Stimulated activated naive CD8-positive, alpha-beta T cell treated with anti-CD3 and anti-CD28 coated beads, Interleukin-15, amount 100 ng/mL, for 72 hours (primary cell): ENCODE results near the gene IQSEC1.

Experiments
- ATAC-seq: fragments of 150-1000 bp; cut with Tn5 transposase; 2 replicates; pipeline ENCODE4 v1.10.0; 2021; ENCODE audit warnings: mild to moderate bottlenecking, moderate library complexity
- DNase-seq, 2 donors: peaks; one replicate each; pipeline ENCODE4 v3.0.0; 2021 to 2022
- H3K27ac Mint-ChIP-seq, 2 donors: one replicate each; pipeline ENCODE4 v1.8.0; 2022; ENCODE audit warnings: mild to moderate bottlenecking in 2 of 2, mixed read lengths in 2 of 2, moderate library complexity in 2 of 2
- H3K27me3 Mint-ChIP-seq: one replicate; pipeline ENCODE4 v1.8.0; 2022; ENCODE audit warnings: mixed read lengths
- H3K4me1 Mint-ChIP-seq: one replicate; pipeline ENCODE4 v1.8.0; 2022; ENCODE audit warnings: mild to moderate bottlenecking, mixed read lengths
- H3K4me3 Mint-ChIP-seq, 2 donors: one replicate each; pipeline ENCODE4 v1.8.0; 2022; ENCODE audit warnings: mild to moderate bottlenecking in 2 of 2, mixed read lengths in 2 of 2, moderate library complexity in 1 of 2
- H3K9me3 Mint-ChIP-seq, 2 donors: one replicate each; pipeline ENCODE4 v1.8.0; 2022; ENCODE audit warnings: mixed read lengths in 2 of 2

The IQSEC1 gene

DNA sequence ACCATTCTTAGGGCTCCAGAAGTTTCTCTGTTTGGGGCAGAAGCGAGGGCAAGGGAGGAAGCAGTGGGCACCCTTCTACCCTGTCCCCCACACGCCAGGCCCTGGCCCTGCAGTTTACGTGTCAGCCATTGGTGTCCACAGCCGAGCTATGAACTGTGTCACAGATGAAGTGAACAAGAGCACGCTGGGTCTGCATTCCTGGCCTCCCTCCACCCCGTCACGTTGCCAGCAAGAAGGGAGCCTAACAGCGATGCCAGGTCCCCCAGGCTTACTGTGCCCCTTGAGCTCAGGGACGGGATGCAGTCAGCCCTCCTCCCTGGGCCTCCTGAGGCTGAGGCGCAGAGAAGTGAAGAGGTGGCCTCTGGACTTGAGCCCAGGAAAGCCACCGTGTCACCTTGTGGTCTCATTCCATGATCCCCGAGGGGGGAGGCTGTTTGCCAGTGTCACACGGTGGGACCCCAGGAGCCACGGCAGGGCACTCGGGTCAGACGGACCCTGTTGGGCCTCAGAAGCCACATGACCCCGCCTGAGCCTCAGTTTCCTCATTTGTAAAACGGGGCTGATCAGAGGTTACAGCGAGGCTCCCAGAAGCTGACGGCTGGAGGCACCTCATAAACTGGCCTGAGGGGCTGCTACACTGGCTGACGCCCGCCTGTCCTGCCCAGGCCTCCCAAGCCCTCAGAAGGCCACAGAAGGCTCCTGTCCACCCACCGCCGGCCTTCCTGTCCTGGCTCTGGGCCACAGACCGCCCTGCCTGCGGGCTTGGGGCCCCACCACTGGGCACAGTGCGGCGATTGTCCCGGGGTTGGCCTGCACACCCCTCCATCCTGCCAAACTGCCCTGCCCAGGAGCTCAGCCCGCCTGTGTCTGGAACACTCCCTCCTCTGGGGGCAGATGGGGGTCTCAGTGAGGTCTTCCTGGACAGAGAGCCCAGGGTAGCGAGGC lies 18.6 kb downstream of the IQSEC1 start:
- Mint-ChIP-seq H3K27ac (no peak overlapping the region), H3K27me3 (no peaks in the 10 kb centered on the region), H3K4me3 (no peak overlapping the region), H3K9me3 (no peaks in the 10 kb centered on the region), H3K4me1 (peaks cover 6% of the 10 kb centered on the region)
- ATAC-seq (peak; percentile 18), DNase-seq (no peak)

DNA sequence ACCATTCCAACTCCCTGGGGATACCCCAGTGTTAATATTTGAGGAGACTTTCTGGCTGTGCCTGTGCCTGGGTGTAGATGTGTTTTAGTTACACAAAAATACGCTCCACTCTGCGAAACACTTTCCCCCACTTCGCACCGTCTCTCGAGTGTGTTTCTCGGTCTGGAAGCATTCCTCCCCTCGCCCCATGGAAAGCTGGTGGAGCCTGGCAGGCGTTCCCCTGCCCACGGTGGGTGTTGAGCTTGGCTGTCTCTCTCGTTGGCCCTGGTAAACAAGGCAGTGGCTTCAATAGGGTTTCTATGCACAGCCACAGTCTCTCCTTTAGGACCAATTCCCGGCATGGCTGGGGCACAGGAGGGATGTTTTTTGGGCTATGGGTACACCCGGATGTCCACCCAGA lies 19.3 kb downstream of the IQSEC1 start:
- no peak overlapping the region for H3K4me3 Mint-ChIP-seq
- peaks cover 9% of the 10 kb centered on the region for H3K4me1 Mint-ChIP-seq
- ATAC-seq (no peak), DNase-seq (no peak)
- H3K9me3 Mint-ChIP-seq: no peaks in the 10 kb centered on the region
- no peaks in the 10 kb centered on the region for H3K27me3 Mint-ChIP-seq
- H3K27ac Mint-ChIP-seq: no peak overlapping the region

GRCh38 chr3:13053420-13053819 lies 19.8 kb downstream of the IQSEC1 start:
- ATAC-seq: no peak
- no peak for DNase-seq
- Mint-ChIP-seq H3K9me3 (no peaks in the 10 kb centered on the region), H3K27me3 (no peaks in the 10 kb centered on the region), H3K27ac (peak overlapping the region in 1 of 2 donors; percentile 70), H3K4me3 (no peak overlapping the region), H3K4me1 (peaks cover 14% of the 10 kb centered on the region)

DNA sequence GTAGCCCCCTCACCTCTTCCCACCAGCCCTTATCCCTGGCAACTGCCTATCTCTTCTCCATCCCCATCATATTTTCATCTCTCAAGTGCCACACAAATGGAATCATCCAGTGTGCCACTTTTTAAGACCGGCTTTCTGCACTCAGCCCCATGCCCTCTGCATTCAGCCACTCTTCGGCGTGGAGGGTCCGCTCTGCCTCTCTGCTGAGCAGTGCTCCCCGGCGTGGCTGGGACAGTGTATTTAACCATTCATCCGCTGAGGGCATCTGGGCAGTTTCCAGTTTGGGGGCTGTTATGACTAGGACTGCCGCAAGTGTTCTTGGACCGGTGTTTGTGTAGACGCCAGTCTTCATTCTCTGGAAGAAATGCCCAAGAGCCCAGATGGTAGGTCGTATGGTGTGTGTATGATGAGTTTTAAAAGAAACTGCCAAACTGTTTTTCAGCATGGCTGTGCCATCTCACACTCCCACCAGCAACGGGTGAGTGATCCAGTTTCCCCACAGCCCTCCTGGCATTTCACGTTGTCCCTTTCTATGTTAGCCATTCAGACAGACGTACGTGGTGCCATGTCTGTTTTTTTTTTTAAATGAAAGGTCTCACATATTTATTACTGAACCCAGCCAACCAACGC lies 20.9 kb downstream of the IQSEC1 start:
- Mint-ChIP-seq H3K9me3 (no peaks in the 10 kb centered on the region), H3K27ac (no peak overlapping the region), H3K27me3 (no peaks in the 10 kb centered on the region), H3K4me1 (peaks cover 14% of the 10 kb centered on the region), H3K4me3 (no peak overlapping the region)
- DNase-seq: no peak
- no peak for ATAC-seq

DNA sequence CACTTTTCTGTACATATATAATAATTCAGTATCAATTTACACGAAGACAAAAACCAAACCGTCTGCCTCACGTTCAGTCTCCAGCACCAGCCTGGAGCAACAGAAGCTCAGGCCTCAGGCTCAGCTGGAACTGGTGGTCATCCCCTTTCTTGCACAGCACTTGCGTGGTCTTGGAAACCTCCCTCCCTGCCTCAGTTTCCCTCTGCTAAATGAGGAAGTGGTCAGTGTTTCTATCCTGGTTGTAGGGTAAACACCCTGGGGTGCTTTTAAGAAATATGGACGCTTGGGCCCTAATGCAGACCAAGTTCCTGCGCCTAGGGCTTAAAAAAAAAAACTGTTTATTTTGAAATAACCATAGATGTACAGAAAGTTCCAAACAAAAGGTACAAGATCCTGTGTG lies 21.6 kb downstream of the IQSEC1 start:
- Mint-ChIP-seq H3K9me3 (no peaks in the 10 kb centered on the region), H3K4me1 (peaks cover 18% of the 10 kb centered on the region), H3K4me3 (no peak overlapping the region), H3K27me3 (no peaks in the 10 kb centered on the region), H3K27ac (no peak overlapping the region)
- DNase-seq: no peak
- no peak for ATAC-seq

DNA sequence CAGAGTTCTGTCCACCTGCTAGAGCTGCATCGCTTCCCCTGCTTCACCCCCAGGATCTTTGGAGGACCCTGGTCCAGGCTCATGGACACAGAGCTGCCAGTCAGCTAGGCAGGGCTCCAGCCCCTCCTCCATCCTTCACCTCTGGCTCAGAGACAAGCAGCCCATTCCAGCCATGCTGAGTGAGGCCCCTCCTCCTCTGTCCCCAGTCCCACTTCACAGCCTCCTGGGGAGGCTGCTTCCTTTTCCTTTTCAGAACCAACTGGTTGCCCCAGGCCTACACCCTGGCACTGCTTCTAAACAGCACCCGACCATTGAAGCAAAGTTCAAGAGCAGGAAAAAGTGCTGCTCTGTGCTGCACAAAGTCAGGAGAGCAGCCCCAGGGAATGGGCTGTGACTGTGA lies 22.2 kb downstream of the IQSEC1 start:
- no peak overlapping the region for H3K4me3 Mint-ChIP-seq
- H3K4me1 Mint-ChIP-seq: peaks cover 23% of the 10 kb centered on the region
- DNase-seq: no peak
- no peak overlapping the region for H3K27ac Mint-ChIP-seq
- no peaks in the 10 kb centered on the region for H3K9me3 Mint-ChIP-seq
- H3K27me3 Mint-ChIP-seq: no peaks in the 10 kb centered on the region
- ATAC-seq: no peak

DNA sequence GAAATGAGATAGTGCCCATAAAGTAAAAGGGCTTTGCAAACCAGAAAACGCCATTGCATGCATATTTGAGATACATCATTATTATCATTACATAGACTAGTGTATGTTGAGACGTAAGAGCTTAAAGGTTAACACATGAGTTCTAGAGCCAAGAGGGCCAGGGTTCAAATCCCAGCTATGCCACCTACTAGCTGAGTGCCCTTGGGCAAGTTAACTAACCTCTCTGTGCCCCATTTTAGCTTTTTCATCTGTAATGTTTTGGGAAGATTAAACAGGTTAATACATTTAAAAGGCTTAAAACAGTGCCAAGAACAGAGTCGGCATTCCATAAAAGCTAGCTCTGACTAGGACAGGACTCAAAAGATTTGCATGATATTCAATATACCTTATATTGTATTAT lies 22.8 kb downstream of the IQSEC1 start:
- peaks cover 29% of the 10 kb centered on the region for H3K4me1 Mint-ChIP-seq
- no peaks in the 10 kb centered on the region for H3K9me3 Mint-ChIP-seq
- H3K4me3 Mint-ChIP-seq: no peak overlapping the region
- H3K27me3 Mint-ChIP-seq: no peaks in the 10 kb centered on the region
- H3K27ac Mint-ChIP-seq: no peak overlapping the region
- ATAC-seq (no peak), DNase-seq (no peak)

- Mint-ChIP-seq H3K9me3 (no peaks in the 10 kb centered on the region), H3K4me1 (peaks cover 29% of the 10 kb centered on the region), H3K27me3 (no peaks in the 10 kb centered on the region), H3K4me3 (no peak overlapping the region), H3K27ac (no peak overlapping the region)
- DNase-seq (no peak), ATAC-seq (no peak)
Observed at GRCh38 chr3:13049400-13049799, 23.8 kb downstream of the IQSEC1 start.

DNA sequence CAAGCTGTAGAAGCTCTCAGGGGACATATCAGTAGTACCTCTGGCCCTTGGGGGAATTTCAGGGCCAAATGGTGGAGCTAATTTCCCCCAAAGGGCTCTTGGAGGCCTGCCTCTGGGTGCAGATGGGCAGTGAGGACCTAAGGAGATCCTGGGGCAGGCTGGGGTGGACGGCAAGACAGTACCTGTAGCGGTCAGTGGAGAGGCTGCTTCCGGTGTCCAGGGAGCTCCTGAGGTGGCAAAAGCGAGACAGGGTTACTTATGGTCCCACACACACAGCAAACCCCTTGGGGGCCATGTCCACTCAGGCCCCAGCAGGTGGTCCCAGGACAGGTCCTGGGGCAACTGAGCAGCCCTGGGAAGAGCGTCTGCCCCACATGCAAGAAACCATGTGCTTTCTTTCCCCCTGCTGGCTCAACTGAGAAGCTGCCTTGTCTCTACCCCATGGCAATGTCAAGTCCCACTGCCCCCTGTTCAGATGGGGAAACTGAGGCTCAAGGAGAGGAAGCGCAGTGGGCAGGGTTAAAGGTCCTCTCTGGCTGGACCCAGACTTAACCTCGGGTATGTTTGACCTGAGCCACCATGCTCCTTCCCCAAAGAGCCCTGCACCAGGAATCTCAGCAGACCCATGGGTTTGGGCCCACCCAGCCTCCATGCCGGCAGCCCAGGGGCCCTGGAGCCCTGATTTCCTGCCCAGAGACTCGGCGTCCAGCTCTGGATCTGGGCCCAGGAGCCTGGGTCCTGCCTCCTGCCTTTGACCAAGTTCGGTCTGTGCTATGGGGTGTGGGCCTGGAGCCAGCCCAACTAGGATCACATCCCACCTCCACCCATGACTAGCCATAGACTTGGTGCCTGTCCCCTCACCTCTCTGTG lies 25.7 kb downstream of the IQSEC1 start:
- no peak for DNase-seq
- no peak for ATAC-seq
- H3K4me3 Mint-ChIP-seq: no peak overlapping the region
- H3K27me3 Mint-ChIP-seq: no peaks in the 10 kb centered on the region
- H3K27ac Mint-ChIP-seq: peak overlapping the region in 1 of 2 donors; percentile 20
- H3K9me3 Mint-ChIP-seq: no peaks in the 10 kb centered on the region
- peaks cover 23% of the 10 kb centered on the region for H3K4me1 Mint-ChIP-seq

GRCh38 chr3:13046569-13047274 lies 26.5 kb downstream of the IQSEC1 start:
- Mint-ChIP-seq H3K9me3 (no peaks in the 10 kb centered on the region), H3K4me1 (peaks cover 23% of the 10 kb centered on the region), H3K27me3 (no peaks in the 10 kb centered on the region), H3K4me3 (no peak overlapping the region), H3K27ac (no peak overlapping the region)
- DNase-seq: no peak
- ATAC-seq: no peak

GRCh38 chr3:13045904-13046568 lies 27.2 kb downstream of the IQSEC1 start:
- peaks cover 29% of the 10 kb centered on the region for H3K4me1 Mint-ChIP-seq
- no peak overlapping the region for H3K4me3 Mint-ChIP-seq
- no peak overlapping the region for H3K27ac Mint-ChIP-seq
- no peaks in the 10 kb centered on the region for H3K27me3 Mint-ChIP-seq
- H3K9me3 Mint-ChIP-seq: no peaks in the 10 kb centered on the region
- DNase-seq: no peak
- ATAC-seq: peak; percentile 60

- DNase-seq (no peak), ATAC-seq (no peak)
- Mint-ChIP-seq H3K4me3 (no peak overlapping the region), H3K27me3 (no peaks in the 10 kb centered on the region), H3K9me3 (no peaks in the 10 kb centered on the region), H3K27ac (no peak overlapping the region), H3K4me1 (peaks cover 36% of the 10 kb centered on the region)
Observed at GRCh38 chr3:13045241-13045903, 27.9 kb downstream of the IQSEC1 start.

DNA sequence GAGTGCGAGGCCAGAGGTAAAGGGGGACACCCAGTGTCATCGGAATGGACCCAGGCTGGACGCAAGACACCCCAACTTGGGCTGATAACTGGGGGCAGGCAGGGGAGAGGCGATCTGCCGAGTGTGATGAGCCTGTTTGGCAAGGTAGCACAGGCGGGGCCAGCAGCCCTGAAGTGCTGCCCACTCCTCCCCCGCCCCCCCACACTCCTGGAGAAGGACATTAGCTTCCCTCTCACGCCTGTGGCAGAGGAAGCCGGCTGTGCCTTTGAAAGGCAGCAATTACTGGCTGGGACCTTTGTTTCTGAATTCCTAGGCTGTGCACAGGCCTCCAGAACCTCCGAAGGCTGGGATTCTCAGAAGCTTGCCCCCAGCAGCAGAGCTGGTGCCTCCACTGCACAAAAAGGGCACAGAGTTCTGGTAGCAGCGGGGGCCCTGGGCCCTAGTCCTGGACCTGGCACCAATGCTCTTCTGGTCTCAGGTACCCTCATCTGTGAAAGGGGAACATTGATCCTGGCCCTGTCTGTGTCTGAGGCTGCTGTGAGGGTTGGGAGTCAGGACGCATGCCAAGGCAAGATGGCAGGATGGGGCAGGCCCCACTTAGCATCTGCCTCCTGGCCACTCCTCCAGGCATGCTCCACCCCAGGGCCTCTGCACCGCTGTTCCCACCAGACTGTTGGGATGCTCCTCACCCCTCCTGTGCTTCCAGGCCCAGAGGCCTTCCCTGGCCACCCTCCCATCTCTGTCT lies 28.6 kb downstream of the IQSEC1 start:
- H3K27ac Mint-ChIP-seq: no peak overlapping the region
- H3K9me3 Mint-ChIP-seq: no peaks in the 10 kb centered on the region
- no peak overlapping the region for H3K4me3 Mint-ChIP-seq
- DNase-seq (no peak), ATAC-seq (no peak)
- H3K27me3 Mint-ChIP-seq: no peaks in the 10 kb centered on the region
- H3K4me1 Mint-ChIP-seq: peaks cover 43% of the 10 kb centered on the region

GRCh38 chr3:13043656-13044055 lies 29.6 kb downstream of the IQSEC1 start:
- Mint-ChIP-seq H3K9me3 (no peaks in the 10 kb centered on the region), H3K4me1 (peaks cover 39% of the 10 kb centered on the region), H3K27me3 (no peaks in the 10 kb centered on the region), H3K27ac (peak overlapping the region in 1 of 2 donors; percentile 44), H3K4me3 (no peak overlapping the region)
- no peak for DNase-seq
- ATAC-seq: no peak
